ENCODE data around the gene GH2. TPM values are rescaled to one million over a fixed set of nuclear protein-coding genes. Genes with fewer than 3 reads are reported as not detected.
"Not testable (repeated sequence)": the region's sequence is repeated elsewhere in the genome, so short reads cannot be mapped to it uniquely, and the experiment has no call there.

The GH2 gene
- total RNA-seq, 1 donor from 2014 or later = not detected

DNA sequence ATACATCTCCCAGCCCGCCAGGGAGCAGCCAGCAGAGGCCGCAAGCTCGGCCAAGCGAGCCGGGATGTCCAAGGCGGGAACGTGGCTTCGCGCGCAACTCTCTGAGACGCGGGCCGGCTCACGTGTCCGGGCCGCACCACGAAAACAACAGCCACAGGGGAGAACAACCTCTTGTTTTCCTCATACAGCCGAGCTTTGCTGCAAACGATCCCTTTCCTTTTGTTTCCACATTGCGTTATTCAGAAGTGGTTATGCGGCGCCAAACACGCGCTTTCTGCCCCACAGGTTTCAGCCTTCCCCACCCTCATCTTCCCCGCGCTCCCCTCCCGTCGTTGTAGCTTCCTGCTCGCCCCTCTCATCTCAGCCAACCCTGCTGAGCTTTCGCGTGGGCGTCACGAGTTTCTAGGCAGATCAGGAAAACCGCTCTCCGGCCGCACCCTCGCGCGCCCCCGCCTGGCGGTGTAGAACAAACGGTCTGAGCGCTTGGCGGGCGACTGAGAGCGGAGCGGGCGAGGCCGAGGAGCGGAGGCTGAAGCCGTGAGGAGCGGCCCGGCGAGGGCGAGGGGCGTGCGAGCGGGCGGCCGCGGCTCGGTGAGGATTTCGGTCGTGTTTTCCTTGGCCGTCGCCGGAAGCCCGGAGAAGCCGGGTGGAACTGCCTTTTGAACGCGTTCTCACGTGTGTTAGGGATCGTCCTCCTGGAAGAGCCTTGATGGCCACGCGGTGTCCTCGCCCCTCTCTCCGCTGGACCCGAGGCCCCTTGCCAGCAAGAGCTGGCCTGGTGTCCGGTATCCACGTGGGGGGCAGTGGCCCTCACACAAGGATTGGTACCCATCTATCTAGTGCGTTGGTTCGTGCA is 32.7 kb downstream of the GH2 start:
- TF ChIP-seq, protein P1, sequence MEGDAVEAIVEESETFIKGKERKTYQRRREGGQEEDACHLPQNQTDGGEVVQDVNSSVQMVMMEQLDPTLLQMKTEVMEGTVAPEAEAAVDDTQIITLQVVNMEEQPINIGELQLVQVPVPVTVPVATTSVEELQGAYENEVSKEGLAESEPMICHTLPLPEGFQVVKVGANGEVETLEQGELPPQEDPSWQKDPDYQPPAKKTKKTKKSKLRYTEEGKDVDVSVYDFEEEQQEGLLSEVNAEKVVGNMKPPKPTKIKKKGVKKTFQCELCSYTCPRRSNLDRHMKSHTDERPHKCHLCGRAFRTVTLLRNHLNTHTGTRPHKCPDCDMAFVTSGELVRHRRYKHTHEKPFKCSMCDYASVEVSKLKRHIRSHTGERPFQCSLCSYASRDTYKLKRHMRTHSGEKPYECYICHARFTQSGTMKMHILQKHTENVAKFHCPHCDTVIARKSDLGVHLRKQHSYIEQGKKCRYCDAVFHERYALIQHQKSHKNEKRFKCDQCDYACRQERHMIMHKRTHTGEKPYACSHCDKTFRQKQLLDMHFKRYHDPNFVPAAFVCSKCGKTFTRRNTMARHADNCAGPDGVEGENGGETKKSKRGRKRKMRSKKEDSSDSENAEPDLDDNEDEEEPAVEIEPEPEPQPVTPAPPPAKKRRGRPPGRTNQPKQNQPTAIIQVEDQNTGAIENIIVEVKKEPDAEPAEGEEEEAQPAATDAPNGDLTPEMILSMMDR (IDR thresholded peaks at IDR 0.05) = peak; percentile 54
- Histone ChIP-seq H3K27ac (peak overlapping the region; percentile 78), H3K4me3 (peak overlapping the region; percentile 43), H3K27me3 (ENCODE audit: low read depth) (no peaks in the 10 kb centered on the region), H3K36me3 (no peaks in the 10 kb centered on the region), H3K4me1 (peaks cover 10% of the 10 kb centered on the region), H3K9me3 (peaks cover 3% of the 10 kb centered on the region)
- peak; percentile 97 for ATAC-seq
- peak; percentile 95 for DNase-seq
- intact Hi-C loops (cut with DNase I) = no loop called here

DNA sequence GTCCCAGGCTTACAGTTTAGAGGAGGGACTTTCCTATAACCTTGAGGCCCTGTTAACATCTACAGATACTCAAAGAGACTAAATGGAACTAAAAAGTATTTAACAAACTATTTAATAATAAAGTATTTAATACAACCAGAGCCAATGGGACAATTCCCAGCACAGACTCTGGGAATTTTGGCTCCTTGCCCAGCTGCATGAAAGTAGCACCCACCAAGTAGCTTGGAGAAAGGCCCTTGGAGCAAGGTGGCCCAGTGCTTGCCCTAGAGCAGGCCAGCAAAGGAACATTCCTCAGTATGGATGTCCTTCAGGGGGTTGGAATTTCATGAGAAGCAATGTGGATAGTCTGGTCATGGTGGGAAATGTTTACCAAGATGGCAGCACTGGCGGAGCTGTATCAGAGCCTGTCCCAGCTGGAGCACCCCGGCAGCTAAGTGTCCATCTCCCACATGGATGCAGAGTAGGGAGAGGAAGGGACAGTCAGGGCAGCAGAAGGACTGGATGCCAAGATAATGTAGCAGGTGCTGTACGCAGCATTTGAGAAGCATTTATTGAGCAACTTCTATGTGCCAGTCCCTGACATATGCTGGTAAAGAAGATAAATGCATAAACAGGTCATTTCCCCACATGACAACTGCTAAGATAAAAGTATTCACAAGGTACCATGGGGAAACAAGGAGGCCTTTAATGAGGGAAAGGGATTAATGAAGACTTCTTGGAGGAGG is 34.1 kb downstream of the GH2 start:
- intact Hi-C loops (cut with DNase I) = no loop called here
- Histone ChIP-seq H3K27me3 (ENCODE audit: low read depth) (no peaks in the 10 kb centered on the region), H3K36me3 (no peaks in the 10 kb centered on the region), H3K4me3 (no peak overlapping the region), H3K4me1 (peaks cover 17% of the 10 kb centered on the region), H3K9me3 (peaks cover 3% of the 10 kb centered on the region), H3K27ac (no peak overlapping the region)
- TF ChIP-seq, protein P1 (IDR thresholded peaks at IDR 0.05) = no peak
- DNase-seq (no peak), ATAC-seq (no peak)

DNA sequence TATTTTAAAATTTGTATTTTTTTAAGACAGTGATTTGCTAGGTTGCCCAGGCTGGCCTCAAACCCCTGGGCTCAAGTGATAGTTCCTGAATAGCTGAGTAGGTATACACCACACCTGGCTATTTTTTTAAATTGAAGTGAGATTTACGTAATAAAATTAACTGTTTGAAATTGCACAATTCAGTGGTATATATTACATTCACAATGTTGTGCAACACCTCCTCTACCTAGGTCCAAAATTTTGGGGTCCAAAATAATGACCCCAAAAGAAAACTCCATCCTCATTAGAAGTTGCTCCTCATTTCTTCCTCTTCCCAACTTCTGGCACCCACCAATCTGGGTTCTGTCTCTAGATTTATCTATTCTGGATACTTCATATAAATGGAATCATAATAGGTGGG is 36.2 kb downstream of the GH2 start:
- no peak overlapping the region for H3K27ac ChIP-seq
- peaks cover 28% of the 10 kb centered on the region for H3K4me1 ChIP-seq
- ATAC-seq (no peak), DNase-seq (no peak)
- H3K27me3 ChIP-seq (ENCODE audit: low read depth) = no peaks in the 10 kb centered on the region
- intact Hi-C loops (cut with DNase I) = no loop called here
- peaks cover 3% of the 10 kb centered on the region for H3K9me3 ChIP-seq
- no peak overlapping the region for H3K4me3 ChIP-seq
- TF ChIP-seq, protein P1 (IDR thresholded peaks at IDR 0.05) = no peak
- no peaks in the 10 kb centered on the region for H3K36me3 ChIP-seq

DNA sequence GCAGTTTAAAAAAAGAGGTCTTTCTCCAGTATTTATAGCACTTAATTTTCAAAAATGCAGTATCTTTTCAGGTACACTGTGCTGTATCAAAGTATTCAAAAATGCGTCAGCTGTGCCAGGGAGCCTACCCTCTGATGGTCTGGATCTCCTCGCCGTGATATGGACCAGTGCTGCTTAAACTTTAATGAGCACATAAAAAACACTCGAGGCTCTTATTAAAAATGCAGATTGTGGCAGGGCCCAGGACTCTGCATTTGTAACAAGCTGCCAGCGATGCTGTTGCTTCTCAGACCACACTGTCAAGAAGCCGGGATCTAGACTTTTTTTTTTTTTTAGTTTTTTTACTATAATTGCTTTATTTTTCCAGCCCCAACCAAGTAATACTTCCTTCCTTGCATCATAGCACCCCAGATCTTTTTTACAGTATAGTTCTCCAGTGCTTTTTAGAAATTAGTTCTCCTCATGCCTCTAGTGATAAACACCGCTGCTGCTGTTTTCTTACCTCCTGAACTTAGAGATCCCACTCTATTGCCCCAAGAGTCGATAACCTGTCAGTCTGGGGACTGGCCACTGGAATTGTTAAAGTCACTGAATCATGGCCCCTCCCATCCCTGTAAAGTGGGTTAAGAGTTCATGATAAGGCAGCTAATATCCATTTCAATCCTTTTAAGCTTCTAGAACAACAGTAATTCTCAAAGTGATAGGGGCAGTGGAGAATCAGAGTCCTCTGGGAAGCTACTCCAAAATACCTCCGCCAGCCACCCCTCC is 37.6 kb downstream of the GH2 start:
- Histone ChIP-seq H3K4me1 (peaks cover 42% of the 10 kb centered on the region), H3K27me3 (ENCODE audit: low read depth) (no peaks in the 10 kb centered on the region), H3K36me3 (no peaks in the 10 kb centered on the region), H3K4me3 (peak overlapping the region; percentile 97), H3K27ac (peak overlapping the region; percentile 90), H3K9me3 (peaks cover 3% of the 10 kb centered on the region)
- ATAC-seq (no peak), DNase-seq (no peak)
- intact Hi-C loops (cut with DNase I) = no loop called here
- TF ChIP-seq, protein P1 (IDR thresholded peaks at IDR 0.05) = no peak

DNA sequence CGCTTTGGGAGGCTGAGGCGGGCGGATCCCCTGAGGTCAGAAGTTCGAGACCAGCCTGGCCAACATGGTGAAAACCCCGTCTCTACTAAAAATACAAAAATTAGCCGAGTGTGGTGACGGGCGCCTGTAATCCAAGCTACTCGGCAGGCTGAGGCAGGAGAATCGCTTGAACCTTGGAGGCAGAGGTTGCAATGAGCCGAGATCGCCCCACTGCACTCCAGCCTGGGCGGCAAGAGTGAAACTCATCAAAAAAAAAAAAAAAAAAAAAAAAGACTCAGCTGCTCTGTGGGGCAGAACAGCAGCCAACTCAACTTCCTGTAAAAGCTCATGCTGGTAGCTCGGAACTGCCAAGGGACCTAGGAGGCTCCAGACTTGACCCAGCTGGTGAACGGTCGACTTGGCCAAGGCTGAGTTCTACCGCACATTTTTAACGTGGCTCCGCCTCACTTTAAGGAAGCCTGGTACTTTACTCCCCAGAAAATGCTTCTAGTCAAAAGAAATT is 38.3 kb downstream of the GH2 start:
- Histone ChIP-seq H3K4me1 (peaks cover 42% of the 10 kb centered on the region), H3K4me3 (peak overlapping the region; percentile 97), H3K27ac (peak overlapping the region; percentile 90)
- peak; percentile 7 to 8 for ATAC-seq
- intact Hi-C loops (cut with DNase I); H3K36me3 ChIP-seq; H3K27me3 ChIP-seq (ENCODE audit: low read depth); H3K9me3 ChIP-seq: not testable (repeated sequence)
- DNase-seq = peak; percentile 58

Data from lower lobe of right lung (tissue), 2 donors.